ENCODE results near the gene GALM.
A peak's percentile ranks its signal among the peaks of the same experiment; 100 is the strongest.

GALM gene

DNA sequence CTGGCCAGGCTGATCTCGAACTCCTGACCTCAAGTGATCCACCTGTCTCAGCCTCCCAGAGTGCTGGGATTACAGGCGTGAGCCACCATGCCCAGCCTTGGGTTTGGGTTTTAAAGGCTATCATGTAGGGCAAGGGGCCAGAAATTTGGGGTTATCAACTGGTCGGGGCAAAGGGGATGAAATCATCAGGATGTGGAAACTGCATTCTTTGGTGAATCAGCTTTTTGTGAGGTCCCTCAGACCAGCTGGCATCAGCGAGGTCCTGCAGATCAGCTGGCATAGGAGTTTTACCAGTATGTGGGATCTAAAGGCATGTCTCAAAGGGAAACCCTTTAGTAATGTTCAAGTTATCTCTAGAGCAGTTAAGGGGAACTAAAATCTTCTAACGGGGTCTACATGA is 105.7 kb downstream of the GALM start:
- peak; percentile 14 for DNase-seq (ENCODE audit: low spot score)

DNA sequence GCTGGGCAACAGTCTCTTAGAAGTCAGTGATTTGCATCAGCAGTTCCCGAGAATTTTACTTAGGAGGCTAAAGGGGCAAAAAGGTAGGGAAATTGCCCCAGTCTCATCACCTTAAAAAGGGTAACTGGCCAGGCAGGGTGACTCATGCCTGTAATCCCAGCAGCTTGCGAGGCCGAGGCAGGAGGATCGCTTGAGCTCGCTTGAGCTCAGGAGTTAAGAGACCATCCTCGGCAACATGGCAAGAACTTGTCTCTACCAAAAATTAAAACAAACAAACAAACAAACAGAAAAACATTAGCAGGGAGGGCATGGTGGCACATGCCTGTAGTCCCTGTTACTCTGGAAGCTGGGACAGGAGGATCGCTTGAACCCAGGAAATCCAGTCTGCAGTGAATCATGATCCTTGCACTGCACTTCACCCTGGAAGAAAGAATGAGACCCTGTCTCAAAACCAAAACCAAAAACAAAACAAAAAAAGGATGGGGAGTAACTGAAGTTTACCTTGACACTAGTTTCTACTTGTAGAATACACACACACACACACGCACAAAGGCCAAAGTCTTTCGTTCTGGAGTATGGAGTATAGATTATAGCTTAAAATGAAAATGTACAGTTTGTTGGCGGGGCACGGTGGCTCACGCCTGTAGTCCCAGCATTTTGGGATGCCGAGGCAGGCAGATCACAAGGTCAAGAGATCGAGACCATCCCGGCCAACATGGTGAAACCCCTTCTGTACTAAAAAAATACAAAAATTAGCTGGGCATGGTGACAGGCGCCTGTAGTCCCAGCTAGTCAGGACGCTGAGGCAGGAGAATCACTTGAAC is 109.4 kb downstream of the GALM start:
- DNase-seq (ENCODE audit: low spot score): no peak

- DNase-seq (ENCODE audit: low spot score): no peak
Observed at GRCh38 chr2:38775921-38776225, 110.0 kb downstream of the GALM start.

DNA sequence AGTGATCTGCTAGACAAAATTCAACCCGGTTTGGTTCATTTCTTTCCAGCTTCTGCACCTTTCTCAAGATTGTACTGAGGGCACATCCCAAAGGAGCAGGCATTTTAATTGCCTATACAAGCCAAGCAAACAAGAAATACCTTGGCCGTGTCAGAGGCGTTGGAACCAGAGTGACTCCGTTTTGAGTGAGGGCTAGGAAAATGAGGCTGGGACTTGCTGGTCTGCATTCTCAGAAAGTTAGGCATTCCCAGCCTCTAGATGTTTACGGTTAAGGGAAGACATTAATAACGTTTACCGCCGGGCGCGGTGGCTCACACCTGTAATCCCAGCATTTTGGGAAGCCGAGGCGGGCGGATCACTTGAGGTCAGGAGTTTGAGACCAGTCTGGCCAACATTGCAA is 110.6 kb downstream of the GALM start:
- DNase-seq (ENCODE audit: low spot score): no peak

- no peak for DNase-seq (ENCODE audit: low spot score)
Observed at GRCh38 chr2:38778687-38779082, 112.8 kb downstream of the GALM start.

DNA sequence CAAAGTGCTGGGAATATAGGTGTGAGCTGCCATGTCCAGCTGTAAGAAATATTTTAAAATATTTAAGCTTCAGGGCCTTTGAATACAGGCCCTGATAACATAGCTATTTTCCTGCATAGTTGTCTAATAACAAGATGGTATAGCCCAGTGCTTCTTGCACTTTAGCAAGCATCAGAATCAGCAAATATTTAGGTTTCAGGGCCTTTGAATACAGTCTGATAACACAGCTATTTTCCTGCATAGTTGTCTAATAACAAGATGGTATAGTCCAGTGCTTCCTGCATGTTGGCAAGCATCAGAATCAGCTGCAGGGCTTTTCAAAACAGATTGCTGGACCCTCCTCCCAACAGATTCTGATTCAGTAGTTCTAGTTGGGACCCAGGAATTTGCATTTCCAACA is 117.7 kb downstream of the GALM start:
- no peak for DNase-seq (ENCODE audit: low spot score)
